IMR-90 (cell line): ENCODE measurements around the gene NELL2. TPM values are rescaled to one million over a fixed set of nuclear protein-coding genes. Genes with fewer than 3 reads are reported as not detected.

ENCODE experiments used
- ATAC-seq: fragments of 200-7000 bp; cut with Tn5 transposase; 2 replicates; pipeline ENCODE4 v1.9.1; 2020; ENCODE audit warnings: low read depth, mild to moderate bottlenecking, moderate library complexity
- BruUV-seq: library from RNA; stranded (reverse); fragments of 400-500 nt; replicated peaks from 2 replicates; lab custom pipeline; 2021; lab: Mats Ljungman, UMichigan
- CTCF ChIA-PET: fragments of 300-600 bp; formaldehyde crosslinking; extraction: SDS; loops from one replicate; lab custom pipeline; 2021; ENCODE audit warnings: antibody characterized with exemption; lab: Yijun Ruan, JAX
- POLR2A ChIA-PET: fragments of 300-600 bp; sonication (Branson Sonifier 250); formaldehyde crosslinking; loops from one replicate; lab custom pipeline; 2022; ENCODE audit warnings: antibody characterized with exemption; ENCODE audit not compliant: unreplicated experiment; lab: Charles Lee
- DNase-seq: peaks from one replicate; pipeline ENCODE4 v3.0.0; 2013
- H2AFZ ChIP-seq: replicated peaks from 2 replicates; pipeline ENCODE3; 2013; ENCODE audit warnings: low read length, mild to moderate bottlenecking; ENCODE audit not compliant: poor library complexity
- H2AK5ac ChIP-seq: 2 replicates; pipeline ENCODE4 v1.6.1; 2013; ENCODE audit warnings: low read depth, low read length, inconsistent platforms
- H2AK9ac ChIP-seq: replicated peaks from 2 replicates; pipeline ENCODE3; 2013; ENCODE audit warnings: mild to moderate bottlenecking, low read depth, low read length, moderate library complexity; ENCODE audit not compliant: poor library complexity
- H2BK120ac ChIP-seq: 2 replicates; pipeline ENCODE4 v1.6.1; 2013; ENCODE audit warnings: low read depth, low read length, inconsistent platforms
- H2BK15ac ChIP-seq: 3 replicates; pipeline ENCODE4 v1.6.1; 2013; ENCODE audit warnings: low read depth, low read length, inconsistent platforms
- H2BK20ac ChIP-seq: 2 replicates; pipeline ENCODE4 v1.6.1; 2013; ENCODE audit warnings: low read depth, mild to moderate bottlenecking, inconsistent platforms, low read length, moderate library complexity
- H2BK5ac ChIP-seq: 2 replicates; pipeline ENCODE4 v1.6.1; 2013; ENCODE audit warnings: mild to moderate bottlenecking, low read depth, low read length, inconsistent platforms; ENCODE audit not compliant: poor library complexity, severe bottlenecking
- H3K14ac ChIP-seq: replicated peaks from 2 replicates; pipeline ENCODE4 v1.6.1; 2013; ENCODE audit warnings: low read depth, low read length, inconsistent platforms
- H3K18ac ChIP-seq: 2 replicates; pipeline ENCODE4 v1.6.1; 2013; ENCODE audit warnings: low read depth, low read length, control low read depth
- H3K23ac ChIP-seq: 2 replicates; pipeline ENCODE4 v1.6.1; 2013; ENCODE audit warnings: low read depth, low read length, inconsistent platforms
- H3K27ac ChIP-seq: 2 replicates; pipeline ENCODE4 v1.5.1; 2013; ENCODE audit warnings: mild to moderate bottlenecking, control low read depth, low read length; ENCODE audit not compliant: insufficient read depth
- H3K27me3 ChIP-seq: 2 replicates; pipeline ENCODE4 v1.6.1; 2013; ENCODE audit warnings: low read length; ENCODE audit not compliant: control insufficient read depth, insufficient read depth
- H3K36me3 ChIP-seq: 2 replicates; pipeline ENCODE4 v1.6.1; 2013; ENCODE audit warnings: low read length, mixed read lengths; ENCODE audit not compliant: control insufficient read depth, insufficient read depth
- H3K4ac ChIP-seq: 2 replicates; pipeline ENCODE4 v1.6.1; 2013; ENCODE audit warnings: low read depth, low read length, inconsistent platforms
- H3K4me1 ChIP-seq: 2 replicates; pipeline ENCODE4 v1.6.1; 2013; ENCODE audit warnings: low read length, mixed read lengths; ENCODE audit not compliant: control insufficient read depth, insufficient read depth
- H3K4me2 ChIP-seq: 2 replicates; pipeline ENCODE4 v1.6.1; 2013; ENCODE audit warnings: low read depth, mild to moderate bottlenecking, control low read depth, low read length, moderate library complexity
- H3K4me3 ChIP-seq: 2 replicates; pipeline ENCODE4 v1.5.1; 2013; ENCODE audit warnings: low read depth, mild to moderate bottlenecking, control low read depth, low read length, moderate library complexity; ENCODE audit not compliant: insufficient read depth
- H3K56ac ChIP-seq: 2 replicates; pipeline ENCODE4 v1.6.1; 2013; ENCODE audit warnings: low read length, inconsistent platforms; ENCODE audit not compliant: insufficient read depth; ENCODE audit errors: extremely low read depth
- H3K79me1 ChIP-seq, 2 experiments: 2 replicates each; pipeline ENCODE4 v1.6.1; 2013; ENCODE audit warnings: low read length in 2 of 2, inconsistent platforms in 1 of 2, low read depth in 1 of 2
- H3K9ac ChIP-seq: 2 replicates; pipeline ENCODE4 v1.6.1; 2013; ENCODE audit warnings: low read depth, low read length, control low read depth
- H3K9me1 ChIP-seq: 2 replicates; pipeline ENCODE4 v1.6.1; 2013; ENCODE audit warnings: low read length, inconsistent platforms; ENCODE audit not compliant: insufficient read depth
- H3K9me3 ChIP-seq: 2 replicates; pipeline ENCODE4 v1.6.1; 2013; ENCODE audit warnings: low read length; ENCODE audit not compliant: control insufficient read depth, insufficient read depth
- H4K20me1 ChIP-seq: 2 replicates; pipeline ENCODE4 v1.6.1; 2013; ENCODE audit warnings: low read length, inconsistent platforms; ENCODE audit not compliant: insufficient read depth
- H4K5ac ChIP-seq: 2 replicates; pipeline ENCODE4 v1.6.1; 2013; ENCODE audit warnings: mild to moderate bottlenecking, low read depth, low read length, control low read depth
- H4K8ac ChIP-seq, 2 experiments: 2 replicates each; pipeline ENCODE4 v1.6.1; 2013; ENCODE audit warnings: low read depth in 2 of 2, low read length in 2 of 2, control low read depth in 1 of 2, inconsistent platforms in 1 of 2
- H4K91ac ChIP-seq: 2 replicates; pipeline ENCODE4 v1.6.1; 2013; ENCODE audit warnings: low read depth, low read length, inconsistent platforms; ENCODE audit not compliant: insufficient read depth
- BHLHE40 ChIP-seq: fragments of 150-350 bp; IDR thresholded peaks from 2 replicates; pipeline ENCODE4 v1.6.1; 2016; ENCODE audit warnings: mild to moderate bottlenecking, low read depth, low read length
- SMC3 ChIP-seq: fragments of 150-350 bp; IDR thresholded peaks from 2 replicates; pipeline ENCODE4 v1.6.1; 2016; ENCODE audit warnings: low read depth, mild to moderate bottlenecking, antibody characterized with exemption, low read length, moderate library complexity
- WGBS, 2 experiments: methylation state at CpG; one replicate each; pipeline versions ENCODE4 v1.1.5 to v1.1.7; 2013; ENCODE audit warnings: missing lambda C conversion rate in 2 of 2; ENCODE audit not compliant: insufficient read length in 1 of 2; ENCODE audit errors: extremely low coverage in 2 of 2; 5-methylcytosine and 5-hydroxymethylcytosine counted together
- dilution Hi-C: fragments of 300-500 bp; cut with HindIII; formaldehyde crosslinking; loops from one replicate; pipeline ENCODE4 v1.14.3; 2018; ENCODE audit warnings: low sequenced_read_pairs; ENCODE audit not compliant: unreplicated experiment
- in situ Hi-C: fragments of 300-500 bp; cut with MboI; formaldehyde crosslinking; loops from 3 replicates; pipeline ENCODE4 v1.14.3; 2019; ENCODE audit warnings: low sequenced_read_pairs, inconsistent platforms, mixed read lengths
- intact Hi-C: fragments of 100-400 bp; cut with micrococcal nuclease; formaldehyde crosslinking; loops from 2 replicates; pipeline ENCODE4 v1.10.0; 2022
- polyA plus RNA-seq, 3 experiments: library from polyadenylated mRNA; depleted of rRNA; stranded (reverse); fragments of >200 nt; gene quantifications; 2 replicates each; pipeline ENCODE4 v1.2.3, GENCODE V29; 2012; ENCODE audit warnings: low replicate concordance in 1 of 3
- total RNA-seq: library from RNA; depleted of rRNA; stranded (reverse); fragments of >200 nt; gene quantifications from 2 replicates; pipeline ENCODE4 v1.2.3, GENCODE V29; 2012
- TF ChIP-seq, protein P1 (sequence below): conservative IDR thresholded peaks from 2 replicates; pipeline ENCODE4 v1.5.1; 2012; ENCODE audit warnings: mild to moderate bottlenecking, low read depth, low read length, improper control_type of control experiment

The NELL2 gene
- total and polyA plus RNA-seq, 2 of the 4 experiments (the other 2 are of a cell fraction) = 0.18 to 0.26 TPM

DNA sequence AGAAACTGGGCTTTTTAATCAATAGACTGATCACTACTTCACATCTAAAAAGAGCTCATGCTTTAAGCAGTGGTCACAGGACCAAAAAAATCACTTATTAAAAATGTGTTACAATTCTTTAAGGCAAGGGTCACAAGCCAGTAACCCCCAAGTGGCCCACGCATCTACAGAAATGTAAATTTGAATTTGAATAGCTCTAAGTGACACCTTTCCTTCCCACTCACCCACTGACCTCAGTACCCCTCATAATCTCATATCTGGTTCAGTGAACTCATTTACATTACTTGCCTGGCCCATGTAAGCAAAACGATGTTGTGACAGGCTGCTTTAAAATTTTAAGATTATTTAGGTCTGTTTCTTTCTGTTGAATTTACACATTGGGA, 27.4 kb downstream of the NELL2 start:
- in situ Hi-C loops = no loop called here
- H3K4ac ChIP-seq = no peak overlapping the region
- H2AFZ ChIP-seq = no peak overlapping the region
- H3K9ac ChIP-seq = no peak overlapping the region
- intact Hi-C loops = no loop called here
- H2AK9ac ChIP-seq = no peak overlapping the region
- H2BK5ac ChIP-seq = no peak overlapping the region
- no CpG with 5 or more reads among the region's 2 CpGs for WGBS, 2 experiments
- no peaks in the 10 kb centered on the region for H3K4me1 ChIP-seq
- no peaks in the 10 kb centered on the region for H3K9me1 ChIP-seq
- H2AK5ac ChIP-seq = no peak overlapping the region
- H3K79me1 ChIP-seq = no peaks in the 10 kb centered on the region
- H2BK15ac ChIP-seq = no peak overlapping the region
- BruUV-seq = no TSS peak
- dilution Hi-C loops = no loop called here
- ATAC-seq (no peak), DNase-seq (no peak)
- H3K56ac ChIP-seq = no peak overlapping the region
- TF ChIP-seq SMC3 (no peak), BHLHE40 (no peak)
- TF ChIP-seq, protein P1, sequence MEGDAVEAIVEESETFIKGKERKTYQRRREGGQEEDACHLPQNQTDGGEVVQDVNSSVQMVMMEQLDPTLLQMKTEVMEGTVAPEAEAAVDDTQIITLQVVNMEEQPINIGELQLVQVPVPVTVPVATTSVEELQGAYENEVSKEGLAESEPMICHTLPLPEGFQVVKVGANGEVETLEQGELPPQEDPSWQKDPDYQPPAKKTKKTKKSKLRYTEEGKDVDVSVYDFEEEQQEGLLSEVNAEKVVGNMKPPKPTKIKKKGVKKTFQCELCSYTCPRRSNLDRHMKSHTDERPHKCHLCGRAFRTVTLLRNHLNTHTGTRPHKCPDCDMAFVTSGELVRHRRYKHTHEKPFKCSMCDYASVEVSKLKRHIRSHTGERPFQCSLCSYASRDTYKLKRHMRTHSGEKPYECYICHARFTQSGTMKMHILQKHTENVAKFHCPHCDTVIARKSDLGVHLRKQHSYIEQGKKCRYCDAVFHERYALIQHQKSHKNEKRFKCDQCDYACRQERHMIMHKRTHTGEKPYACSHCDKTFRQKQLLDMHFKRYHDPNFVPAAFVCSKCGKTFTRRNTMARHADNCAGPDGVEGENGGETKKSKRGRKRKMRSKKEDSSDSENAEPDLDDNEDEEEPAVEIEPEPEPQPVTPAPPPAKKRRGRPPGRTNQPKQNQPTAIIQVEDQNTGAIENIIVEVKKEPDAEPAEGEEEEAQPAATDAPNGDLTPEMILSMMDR = no peak
- no peak overlapping the region for H4K91ac ChIP-seq
- no peaks in the 10 kb centered on the region for H3K36me3 ChIP-seq
- H3K14ac ChIP-seq = no peak overlapping the region
- no peak overlapping the region for H3K4me2 ChIP-seq
- no peak overlapping the region for H3K23ac ChIP-seq
- H3K27ac ChIP-seq = no peak overlapping the region
- H3K9me3 ChIP-seq = no peaks in the 10 kb centered on the region
- POLR2A ChIA-PET = no interaction called here
- H4K5ac ChIP-seq = no peak overlapping the region
- CTCF ChIA-PET = no interaction called here
- H2BK120ac ChIP-seq = no peak overlapping the region
- no peaks in the 10 kb centered on the region for H4K20me1 ChIP-seq
- H3K18ac ChIP-seq = no peak overlapping the region
- no peak overlapping the region for H2BK20ac ChIP-seq
- H4K8ac ChIP-seq = no peak overlapping the region
- H3K27me3 ChIP-seq = no peaks in the 10 kb centered on the region
- H3K4me3 ChIP-seq = no peak overlapping the region
